Stimulated activated CD4-positive, alpha-beta T cell treated with anti-CD3 and anti-CD28 coated beads, Interleukin-1b, Interleukin-23, amount 100 ng/mL, for 24 hours (primary cell): Measurements from ENCODE around the gene KIRREL1.

Experiments
- DNase-seq, 4 experiments: peaks; one replicate each; pipeline ENCODE4 v3.0.0-alpha.2; 2020; ENCODE audit warnings: low read depth in 4 of 4, low spot score in 1 of 4

The KIRREL1 gene

GRCh38 chr1:157971769-157972168 lies 21.7 kb upstream of the KIRREL1 start:
- DNase-seq: no peak

- no peak for DNase-seq
These were observed 18.1 kb upstream of the KIRREL1 start for GRCh38 chr1:157975228-157975950.

GRCh38 chr1:157976888-157977287 lies 16.6 kb upstream of the KIRREL1 start:
- no peak for DNase-seq

GRCh38 chr1:157978586-157979403 lies 14.7 kb upstream of the KIRREL1 start:
- DNase-seq: no peak

- no peak for DNase-seq
These were observed 11.3 kb upstream of the KIRREL1 start for GRCh38 chr1:157982136-157982535.

- no peak for DNase-seq
These were observed 9.7 kb upstream of the KIRREL1 start for GRCh38 chr1:157983787-157984186.

GRCh38 chr1:157984469-157984868 lies 9.0 kb upstream of the KIRREL1 start:
- no peak for DNase-seq

- no peak for DNase-seq
These were observed 8.0 kb upstream of the KIRREL1 start for GRCh38 chr1:157985473-157985872.

GRCh38 chr1:157988002-157988401 lies 5.4 kb upstream of the KIRREL1 start:
- DNase-seq: no peak

GRCh38 chr1:157992031-157992832 lies 1.2 kb upstream of the KIRREL1 start:
- peak in 3 of 4 experiments; percentile 26 to 32 (median 27) for DNase-seq

- DNase-seq: no peak
These were observed 655 bp upstream of the KIRREL1 start for GRCh38 chr1:157992833-157993146.

- no peak for DNase-seq
These were observed 617 bp downstream of the KIRREL1 start for GRCh38 chr1:157993918-157994605.

GRCh38 chr1:157994704-157995582 lies 1.5 kb downstream of the KIRREL1 start:
- no peak for DNase-seq

GRCh38 chr1:157995583-157996169 lies 2.2 kb downstream of the KIRREL1 start:
- no peak for DNase-seq

- DNase-seq: no peak
These were observed 3.0 kb downstream of the KIRREL1 start for GRCh38 chr1:157996433-157996832.

GRCh38 chr1:158000507-158000906 lies 7.1 kb downstream of the KIRREL1 start:
- DNase-seq: no peak

- DNase-seq: no peak
These were observed 8.7 kb downstream of the KIRREL1 start for GRCh38 chr1:158002022-158002630.

- no peak for DNase-seq
These were observed 9.4 kb downstream of the KIRREL1 start for GRCh38 chr1:158002631-158003405.

- no peak for DNase-seq
These were observed 10.0 kb downstream of the KIRREL1 start for GRCh38 chr1:158003406-158003800.
